ENCODE measurements around the gene AKR1C8. TPM values are rescaled to one million over a fixed set of nuclear protein-coding genes. Genes with fewer than 3 reads are reported as not detected.

The AKR1C8 gene
- total and polyA plus RNA-seq, 9 of the 15 experiments (the other 6 are each of a cell fraction or from before 2014, with no cell fraction given), result 0.03 to 0.29 (median 0.08) TPM

DNA sequence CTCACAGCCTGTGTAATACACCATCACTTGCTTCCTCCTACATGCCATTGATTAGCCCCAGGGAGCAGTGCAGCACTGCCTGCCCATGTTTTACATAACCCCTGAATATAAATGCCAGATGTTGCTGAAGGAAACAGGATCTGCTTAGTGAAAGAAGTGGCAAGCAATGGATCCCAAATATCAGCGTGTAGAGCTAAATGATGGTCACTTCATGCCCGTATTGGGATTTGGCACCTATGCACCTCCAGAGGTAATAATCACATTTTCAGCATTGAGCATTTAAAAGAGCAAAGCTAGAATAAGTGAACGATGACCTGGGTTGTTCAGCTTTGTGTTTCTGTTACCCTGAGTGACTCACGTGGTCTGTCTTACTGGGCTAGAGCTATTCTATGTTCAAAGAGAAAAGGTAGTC, 11.8 kb upstream of the AKR1C8 start, which contains the start of gene AKR1C4:
Gene AKR1C4, plus strand, starts transcription at position 136 of the 412 bp plus-strand sequence. Its CDS starts 31 bp downstream, at position 167.
- intact Hi-C loops (cut with micrococcal nuclease), result no loop called here
- no peak for DNase-seq (ENCODE audit: extremely low read depth in 1 of 4, low spot score in 3 of 4)
- Histone ChIP-seq H3K27ac (ENCODE audit: extremely low read depth, low read depth, low read length) (no peak within 1 kb of the TSS), H3K79me2 (ENCODE audit: control insufficient read depth, insufficient read depth, low read length) (no peaks in the 10 kb centered on the region), H2AFZ (ENCODE audit: low read depth, low read length) (peak within 1 kb of the TSS; percentile 43; the same call in 1 of the 2 replicates), H3K4me2 (ENCODE audit: insufficient read depth, low read length) (no peak within 1 kb of the TSS), H3K4me3 (no peak within 1 kb of the TSS), H3K9ac (ENCODE audit: insufficient read depth in 1 of 2, low read depth in 2 of 2, low read length in 2 of 2) (no peak within 1 kb of the TSS), H3K36me3 (ENCODE audit: control insufficient read depth, insufficient read depth, low read length) (no peaks in the 10 kb centered on the region), H3K9me3 (replicated peaks; ENCODE audit: control insufficient read depth, insufficient read depth, low read depth, low read length) (no peaks in the 10 kb centered on the region), H4K20me1 (replicated peaks; ENCODE audit: control insufficient read depth, insufficient read depth, low read length) (no peaks in the 10 kb centered on the region), H3K9me1 (ENCODE audit: control insufficient read depth, insufficient read depth, low read length) (no peaks in the 10 kb centered on the region), H3K4me1 (replicated peaks in 1 of 2; ENCODE audit: control insufficient read depth in 2 of 2, insufficient read depth in 2 of 2, low read length in 2 of 2) (no peaks in the 10 kb centered on the region; a peak in 1 of 5 replicates), H3K27me3 (ENCODE audit: control insufficient read depth in 2 of 2, insufficient read depth in 2 of 2, low read length in 2 of 2) (no peaks in the 10 kb centered on the region)
- in situ Hi-C loops (cut with MboI), result no loop called here
- ChIA-PET CTCF (ENCODE audit: low intra/inter-chr PET ratio) (no interaction called here), POLR2A (interaction anchor here (0.6 kb wide), 1 partner anchor 33 kb away, joined by 3 read pairs; no protein-coding TSS in a partner anchor)
- TF ChIP-seq SRSF7 (optimal IDR thresholded peaks at IDR 0.05; ENCODE audit: low read depth, low read length) (no peak), PHF20 (IDR thresholded peaks at IDR 0.05; ENCODE audit: partially characterized antibody) (no peak)
- no peak for ATAC-seq
- FAIRE-seq, result no peak
- no TSS peak for BruUV-seq (replicated peaks)
- WGBS (ENCODE audit: insufficient coverage, low coverage, missing lambda C conversion rate), result 19% methylated on average over 4 of the region's 4 CpGs

DNA sequence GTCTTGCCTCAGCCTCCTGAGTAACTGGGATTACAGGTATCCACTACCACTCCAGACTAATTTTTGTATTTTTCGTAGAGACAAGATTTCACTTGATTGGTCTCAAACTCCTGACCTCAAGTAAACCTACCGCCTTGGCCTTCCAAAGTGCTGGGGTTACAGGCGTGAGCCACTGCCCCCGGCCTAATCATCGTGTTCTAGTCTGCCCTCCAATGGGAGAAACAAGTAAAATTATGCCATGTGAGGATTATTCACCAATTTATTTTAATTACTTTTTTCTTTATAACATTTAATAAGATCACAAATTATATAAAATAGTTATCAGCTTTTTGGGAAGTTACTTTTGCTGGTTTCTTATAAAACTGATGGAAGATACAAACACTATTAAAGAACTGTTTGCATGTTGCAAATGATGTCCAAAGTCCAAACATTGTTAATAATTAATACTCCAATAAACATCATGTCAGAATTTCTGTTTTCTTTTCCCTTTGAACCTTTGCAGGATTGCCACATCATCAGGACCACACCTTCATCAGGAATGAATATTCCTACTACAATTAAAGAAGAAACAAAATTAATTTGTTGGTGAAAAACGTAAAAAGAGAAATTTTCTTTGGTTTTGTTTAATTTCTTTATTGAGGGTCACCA, 10.9 kb upstream of the AKR1C8 start:
- no peak for FAIRE-seq
- intact Hi-C loops (cut with micrococcal nuclease), result no loop called here
- BruUV-seq (replicated peaks), result no TSS peak
- POLR2A ChIA-PET, result no interaction called here
- 31% methylated on average over 6 of the region's 6 CpGs for WGBS (ENCODE audit: insufficient coverage, low coverage, missing lambda C conversion rate)
- no peaks in the 10 kb centered on the region for H3K79me2 ChIP-seq (ENCODE audit: control insufficient read depth, insufficient read depth, low read length)
- no peak overlapping the region for H3K27ac ChIP-seq (ENCODE audit: extremely low read depth, low read depth, low read length)
- no peaks in the 10 kb centered on the region for H3K36me3 ChIP-seq (ENCODE audit: control insufficient read depth, insufficient read depth, low read length)
- DNase-seq (ENCODE audit: extremely low read depth in 1 of 4, low spot score in 3 of 4), result no peak
- CTCF ChIA-PET (ENCODE audit: low intra/inter-chr PET ratio), result no interaction called here
- no peak overlapping the region for H3K9ac ChIP-seq (ENCODE audit: insufficient read depth in 1 of 2, low read depth in 2 of 2, low read length in 2 of 2)
- no peaks in the 10 kb centered on the region; a peak in 1 of 5 replicates for H3K4me1 ChIP-seq (replicated peaks in 1 of 2; ENCODE audit: control insufficient read depth in 2 of 2, insufficient read depth in 2 of 2, low read length in 2 of 2)
- TF ChIP-seq CCNT2 (IDR thresholded peaks at IDR 0.05; ENCODE audit: borderline replicate concordance, extremely low read depth, insufficient read length, low read depth, low read length), result no peak
- no peak for TF ChIP-seq PHTF2 (CRISPR knock-in tag; IDR thresholded peaks at IDR 0.05)
- TF ChIP-seq XRCC5 (IDR thresholded peaks at IDR 0.05; ENCODE audit: low read depth, low read length), result no peak
- TF ChIP-seq, protein P1, sequence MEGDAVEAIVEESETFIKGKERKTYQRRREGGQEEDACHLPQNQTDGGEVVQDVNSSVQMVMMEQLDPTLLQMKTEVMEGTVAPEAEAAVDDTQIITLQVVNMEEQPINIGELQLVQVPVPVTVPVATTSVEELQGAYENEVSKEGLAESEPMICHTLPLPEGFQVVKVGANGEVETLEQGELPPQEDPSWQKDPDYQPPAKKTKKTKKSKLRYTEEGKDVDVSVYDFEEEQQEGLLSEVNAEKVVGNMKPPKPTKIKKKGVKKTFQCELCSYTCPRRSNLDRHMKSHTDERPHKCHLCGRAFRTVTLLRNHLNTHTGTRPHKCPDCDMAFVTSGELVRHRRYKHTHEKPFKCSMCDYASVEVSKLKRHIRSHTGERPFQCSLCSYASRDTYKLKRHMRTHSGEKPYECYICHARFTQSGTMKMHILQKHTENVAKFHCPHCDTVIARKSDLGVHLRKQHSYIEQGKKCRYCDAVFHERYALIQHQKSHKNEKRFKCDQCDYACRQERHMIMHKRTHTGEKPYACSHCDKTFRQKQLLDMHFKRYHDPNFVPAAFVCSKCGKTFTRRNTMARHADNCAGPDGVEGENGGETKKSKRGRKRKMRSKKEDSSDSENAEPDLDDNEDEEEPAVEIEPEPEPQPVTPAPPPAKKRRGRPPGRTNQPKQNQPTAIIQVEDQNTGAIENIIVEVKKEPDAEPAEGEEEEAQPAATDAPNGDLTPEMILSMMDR (IDR thresholded peaks at IDR 0.05 in 2 of 3, conservative IDR thresholded peaks at IDR 0.05 in 1 of 3; ENCODE audit: insufficient read depth in 2 of 3, low read depth in 1 of 3, low read length in 3 of 3), result 0 out of 6 replicates have a peak, but pooled peaks of 1 of the 3 experiments have one; percentile 3
- TF ChIP-seq, protein P2, sequence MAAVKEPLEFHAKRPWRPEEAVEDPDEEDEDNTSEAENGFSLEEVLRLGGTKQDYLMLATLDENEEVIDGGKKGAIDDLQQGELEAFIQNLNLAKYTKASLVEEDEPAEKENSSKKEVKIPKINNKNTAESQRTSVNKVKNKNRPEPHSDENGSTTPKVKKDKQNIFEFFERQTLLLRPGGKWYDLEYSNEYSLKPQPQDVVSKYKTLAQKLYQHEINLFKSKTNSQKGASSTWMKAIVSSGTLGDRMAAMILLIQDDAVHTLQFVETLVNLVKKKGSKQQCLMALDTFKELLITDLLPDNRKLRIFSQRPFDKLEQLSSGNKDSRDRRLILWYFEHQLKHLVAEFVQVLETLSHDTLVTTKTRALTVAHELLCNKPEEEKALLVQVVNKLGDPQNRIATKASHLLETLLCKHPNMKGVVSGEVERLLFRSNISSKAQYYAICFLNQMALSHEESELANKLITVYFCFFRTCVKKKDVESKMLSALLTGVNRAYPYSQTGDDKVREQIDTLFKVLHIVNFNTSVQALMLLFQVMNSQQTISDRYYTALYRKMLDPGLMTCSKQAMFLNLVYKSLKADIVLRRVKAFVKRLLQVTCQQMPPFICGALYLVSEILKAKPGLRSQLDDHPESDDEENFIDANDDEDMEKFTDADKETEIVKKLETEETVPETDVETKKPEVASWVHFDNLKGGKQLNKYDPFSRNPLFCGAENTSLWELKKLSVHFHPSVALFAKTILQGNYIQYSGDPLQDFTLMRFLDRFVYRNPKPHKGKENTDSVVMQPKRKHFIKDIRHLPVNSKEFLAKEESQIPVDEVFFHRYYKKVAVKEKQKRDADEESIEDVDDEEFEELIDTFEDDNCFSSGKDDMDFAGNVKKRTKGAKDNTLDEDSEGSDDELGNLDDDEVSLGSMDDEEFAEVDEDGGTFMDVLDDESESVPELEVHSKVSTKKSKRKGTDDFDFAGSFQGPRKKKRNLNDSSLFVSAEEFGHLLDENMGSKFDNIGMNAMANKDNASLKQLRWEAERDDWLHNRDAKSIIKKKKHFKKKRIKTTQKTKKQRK (IDR thresholded peaks at IDR 0.05; ENCODE audit: borderline replicate concordance, low read depth, low read length), result no peak
- TF ChIP-seq TAL1 (IDR thresholded peaks at IDR 0.05), result no peak
- TF ChIP-seq PTRF (tag; IDR thresholded peaks at IDR 0.05), result no peak
- no peaks in the 10 kb centered on the region for H4K20me1 ChIP-seq (replicated peaks; ENCODE audit: control insufficient read depth, insufficient read depth, low read length)
- H3K27me3 ChIP-seq (ENCODE audit: control insufficient read depth in 2 of 2, insufficient read depth in 2 of 2, low read length in 2 of 2), result no peaks in the 10 kb centered on the region
- no peak overlapping the region for H3K4me2 ChIP-seq (ENCODE audit: insufficient read depth, low read length)
- no peak overlapping the region for H3K4me3 ChIP-seq
- no peak overlapping the region for H2AFZ ChIP-seq (ENCODE audit: low read depth, low read length)
- no peaks in the 10 kb centered on the region for H3K9me3 ChIP-seq (replicated peaks; ENCODE audit: control insufficient read depth, insufficient read depth, low read depth, low read length)
- no peak for ATAC-seq
- H3K9me1 ChIP-seq (ENCODE audit: control insufficient read depth, insufficient read depth, low read length), result no peaks in the 10 kb centered on the region
- in situ Hi-C loops (cut with MboI), result no loop called here

All from K562 (cell line).